NCI-H2029 (cell line): ENCODE results near the gene ACOX1.

ENCODE experiments used
- DNase-seq: peaks from one replicate; lab custom pipeline; 2025; lab: John Stamatoyannopoulos, UW

ACOX1 gene

GRCh38 chr17:75978938-75979704 is at the start of gene ACOX1, which contains the start of gene TEN1:
ACOX1 (minus strand) TSS chr17:75979166; CDS start chr17:75979073, 93 bp downstream.
TEN1 (plus strand) TSS chr17:75979240; CDS start chr17:75986193, 6,953 bp downstream.
- DNase-seq: peak; percentile 96

GRCh38 chr17:76027159-76027839 is 48.3 kb upstream of the ACOX1 start, which contains the start of gene EVPL:
EVPL (minus strand) TSS chr17:76027306; CDS start chr17:76027198, 108 bp downstream.
- no peak for DNase-seq

- no peak for DNase-seq
Observed at GRCh38 chr17:76026714-76027158, 47.8 kb upstream of the ACOX1 start.

- no peak for DNase-seq
Observed at GRCh38 chr17:76025294-76025693, 46.3 kb upstream of the ACOX1 start.

DNA sequence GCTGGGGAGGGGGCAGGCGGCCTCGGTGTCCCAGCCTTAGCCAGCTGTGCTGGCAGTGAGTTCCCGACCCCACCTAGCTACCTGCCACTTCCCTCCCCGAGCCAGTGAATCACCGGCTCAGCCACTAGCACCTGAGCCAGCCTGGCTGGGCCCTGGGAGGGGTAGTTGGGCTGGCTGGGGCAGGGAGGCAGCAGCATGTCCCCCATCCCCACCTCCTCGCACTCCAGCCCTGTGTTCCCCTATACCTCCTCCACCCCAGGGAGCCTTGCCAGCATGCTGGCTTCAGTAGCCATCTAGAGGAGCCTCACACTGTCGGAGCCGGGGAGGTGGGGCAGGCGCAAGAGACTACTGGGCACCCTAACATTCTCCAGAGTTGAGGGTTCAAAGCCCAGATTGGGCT is 45.4 kb upstream of the ACOX1 start:
- no peak for DNase-seq

- DNase-seq: no peak
Observed at GRCh38 chr17:76023900-76024237, 44.9 kb upstream of the ACOX1 start.

DNA sequence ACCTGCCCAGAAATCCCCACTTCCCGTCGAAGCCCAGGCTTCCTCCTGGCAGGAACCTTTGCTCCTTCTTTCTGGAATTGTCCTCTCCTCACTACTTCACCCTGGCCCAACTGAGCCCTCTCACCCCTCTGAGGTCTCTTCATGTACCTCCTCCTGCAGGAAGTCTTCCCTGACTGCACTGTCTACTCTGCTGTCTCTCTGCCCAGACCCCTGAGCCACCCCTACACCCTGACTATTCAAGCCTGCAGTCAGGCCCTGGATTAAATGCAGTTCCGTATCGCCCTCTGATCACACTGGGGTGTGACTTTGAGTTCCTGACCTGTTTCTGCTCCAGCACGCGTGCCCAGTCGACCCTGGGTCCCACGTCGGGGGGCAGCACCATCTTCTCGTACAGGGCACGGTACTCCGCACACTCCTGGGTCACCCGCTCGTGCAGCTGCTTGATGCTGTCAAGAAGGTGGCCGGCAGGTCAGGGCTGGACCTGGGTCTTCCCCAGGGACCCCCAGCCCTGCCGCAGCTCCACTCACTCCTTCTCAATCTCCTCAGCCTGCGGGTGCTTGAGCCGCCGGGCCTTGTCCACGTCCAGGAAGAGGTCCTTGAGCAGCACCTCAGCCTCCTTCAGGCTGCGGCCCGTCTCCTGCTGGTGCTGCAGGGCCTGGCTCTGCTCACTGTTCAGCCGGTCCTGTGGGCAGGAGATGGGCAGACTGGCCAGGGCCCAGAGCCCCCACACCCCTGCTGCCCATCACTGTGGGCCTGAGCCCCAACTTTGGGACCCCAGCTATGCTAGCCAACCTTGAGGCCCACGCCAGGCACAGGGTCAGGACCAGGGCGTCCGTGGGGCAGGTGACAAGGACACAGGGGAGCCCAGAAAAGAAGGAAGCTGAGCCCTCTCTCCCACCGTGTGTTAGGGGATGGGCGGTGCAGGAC is 44.3 kb upstream of the ACOX1 start:
- no peak for DNase-seq

GRCh38 chr17:76022285-76022684 is 43.3 kb upstream of the ACOX1 start:
- DNase-seq: no peak

DNA sequence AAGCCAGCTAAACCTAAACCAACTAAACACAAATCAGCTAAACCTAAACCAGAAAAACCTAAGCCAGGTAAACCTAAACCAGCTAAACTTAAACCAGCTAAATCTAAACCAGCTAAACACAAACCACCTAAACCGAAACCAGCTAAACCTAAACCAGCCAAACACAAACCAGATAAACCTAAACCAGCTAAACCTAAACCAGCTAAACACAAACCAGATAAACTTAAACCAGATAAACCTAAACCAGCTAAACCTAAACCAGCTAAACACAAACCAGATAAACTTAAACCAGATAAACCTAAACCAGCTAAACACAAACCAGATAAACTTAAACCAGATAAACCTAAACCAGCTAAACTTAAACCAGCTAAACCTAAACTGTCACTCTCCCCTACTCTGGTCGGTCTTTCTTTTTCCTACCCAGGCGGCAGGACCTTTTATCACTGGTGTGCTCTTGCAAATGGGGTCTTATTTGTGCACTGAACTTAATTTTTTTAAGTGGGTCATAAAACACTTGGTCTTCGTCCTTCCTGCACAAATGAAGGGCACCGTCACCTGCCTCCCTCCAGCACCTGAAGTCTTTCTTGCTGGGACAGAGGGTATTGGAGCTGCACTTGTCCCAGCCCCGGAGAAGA is 41.0 kb upstream of the ACOX1 start:
- no peak for DNase-seq

GRCh38 chr17:76018801-76019200 is 39.8 kb upstream of the ACOX1 start:
- no peak for DNase-seq

- DNase-seq: no peak
Observed at GRCh38 chr17:76018340-76018680, 39.3 kb upstream of the ACOX1 start.

GRCh38 chr17:76017481-76018339 is 38.7 kb upstream of the ACOX1 start:
- DNase-seq: no peak

DNA sequence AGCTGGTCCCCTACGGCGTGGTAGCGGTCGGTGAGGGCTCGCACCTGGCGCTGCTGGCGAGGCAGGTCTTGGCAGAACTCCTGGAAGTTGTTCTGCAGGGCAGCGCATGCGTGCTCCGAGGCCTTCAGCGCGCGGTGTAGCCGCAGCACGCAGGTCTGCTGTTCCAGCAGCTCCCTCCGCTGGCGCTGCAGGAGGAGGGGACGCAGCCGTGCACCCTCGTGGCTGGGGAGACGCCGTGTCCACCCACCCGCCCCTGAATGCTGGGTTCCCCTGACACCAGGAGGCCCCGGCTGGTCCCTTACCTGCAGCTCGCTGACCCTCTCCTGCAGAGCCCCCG is 35.9 kb upstream of the ACOX1 start:
- DNase-seq: peak; percentile 80

- DNase-seq: peak; percentile 81
Observed at GRCh38 chr17:76014100-76014924, 35.3 kb upstream of the ACOX1 start.

GRCh38 chr17:76013377-76013932 is 34.5 kb upstream of the ACOX1 start:
- no peak for DNase-seq

GRCh38 chr17:76011951-76012350 is 33.0 kb upstream of the ACOX1 start:
- no peak for DNase-seq

DNA sequence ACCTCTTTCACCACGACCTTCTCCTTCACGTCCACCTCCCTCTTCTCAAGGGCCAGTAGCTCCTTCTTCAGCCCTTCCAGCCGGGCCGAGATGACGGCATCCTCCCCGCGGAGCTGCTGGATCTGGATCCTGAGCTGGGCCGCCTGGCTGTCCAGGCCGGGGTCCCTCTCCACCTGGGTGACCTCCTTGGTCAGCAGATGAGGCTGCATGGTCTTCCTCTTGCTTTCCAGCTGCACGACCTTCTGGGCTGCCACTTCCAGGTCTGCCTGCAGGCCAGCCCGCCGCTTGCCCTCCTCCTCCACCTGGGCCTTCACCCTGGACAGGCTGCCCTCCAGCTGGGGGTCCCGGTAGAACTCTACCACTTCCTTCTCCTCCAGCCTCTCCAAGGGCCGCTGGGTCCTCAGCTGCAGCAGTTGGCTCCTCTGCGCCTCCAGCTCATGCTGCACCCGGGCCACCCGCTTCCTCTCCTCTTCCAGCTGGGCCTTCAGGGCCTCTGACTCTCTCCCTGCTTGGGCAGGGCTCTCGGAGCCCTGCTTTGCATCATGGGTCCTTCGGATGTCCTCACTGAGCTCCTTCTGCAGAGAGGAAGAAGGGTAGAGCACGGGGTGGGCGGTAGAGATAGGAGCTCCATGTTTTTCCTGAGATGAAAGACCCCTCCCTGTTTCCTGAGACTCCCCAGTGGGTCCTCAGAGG is 31.1 kb upstream of the ACOX1 start:
- no peak for DNase-seq

GRCh38 chr17:76009447-76009846 is 30.5 kb upstream of the ACOX1 start:
- DNase-seq: no peak
